GM23338 (cell line): ENCODE results near the gene MRPL24. TPM values are rescaled to one million over a fixed set of nuclear protein-coding genes. Genes with fewer than 3 reads are reported as not detected.
A peak's percentile ranks its signal among the peaks of the same experiment; 100 is the strongest.

ENCODE experiments used
- ATAC-seq: fragments of 200-7000 bp; cut with Tn5 transposase; 3 replicates; pipeline ENCODE4 v1.9.1; 2020
- DNase-seq: peaks from one replicate; pipeline ENCODE4 v3.0.0-alpha.2; 2015; ENCODE audit warnings: low spot score
- H2AFZ ChIP-seq: fragments of 200-600 bp; sonication (generic); 2 replicates; pipeline ENCODE4 v1.8.0; 2016; ENCODE audit warnings: antibody characterized with exemption, mild to moderate bottlenecking, moderate library complexity
- H3F3A ChIP-seq: fragments of 200-600 bp; sonication (generic); replicated peaks from 2 replicates; pipeline ENCODE4 v1.8.0; 2017; ENCODE audit warnings: antibody characterized with exemption, mixed run types, low read depth
- H3K27ac ChIP-seq: fragments of 200-600 bp; sonication (generic); 2 replicates; pipeline ENCODE4 v1.6.1; 2016; ENCODE audit warnings: low read depth
- H3K27me3 ChIP-seq: fragments of 200-600 bp; sonication (generic); 2 replicates; pipeline ENCODE4 v1.8.0; 2016; ENCODE audit warnings: mild to moderate bottlenecking, mixed run types, moderate library complexity; ENCODE audit not compliant: insufficient read depth
- H3K36me3 ChIP-seq: fragments of 200-600 bp; sonication (generic); 2 replicates; pipeline ENCODE4 v1.8.0; 2016; ENCODE audit warnings: mild to moderate bottlenecking; ENCODE audit not compliant: insufficient read depth
- H3K4me1 ChIP-seq: fragments of 200-600 bp; sonication (generic); 2 replicates; pipeline ENCODE4 v1.8.0; 2016; ENCODE audit warnings: mild to moderate bottlenecking, moderate library complexity; ENCODE audit not compliant: insufficient read depth
- H3K4me2 ChIP-seq: fragments of 200-600 bp; sonication (generic); 2 replicates; pipeline ENCODE4 v1.7.1; 2017; ENCODE audit warnings: mixed run types
- H3K4me3 ChIP-seq: fragments of 200-600 bp; sonication (generic); 2 replicates; pipeline ENCODE4 v1.6.1; 2016; ENCODE audit warnings: mixed run types
- H3K79me2 ChIP-seq: fragments of 200-600 bp; sonication (generic); replicated peaks from 2 replicates; pipeline ENCODE4 v1.8.0; 2017; ENCODE audit warnings: mild to moderate bottlenecking; ENCODE audit not compliant: insufficient read depth
- H3K9me2 ChIP-seq: fragments of 200-600 bp; sonication (generic); 2 replicates; pipeline ENCODE4 v1.8.0; 2017; ENCODE audit not compliant: insufficient read depth
- H4K20me1 ChIP-seq: fragments of 200-600 bp; sonication (generic); replicated peaks from 2 replicates; pipeline ENCODE4 v1.8.0; 2017; ENCODE audit warnings: mild to moderate bottlenecking; ENCODE audit not compliant: insufficient read depth
- H3K27ac Mint-ChIP-seq: 2 replicates; pipeline ENCODE4 v1.8.0; 2020; ENCODE audit warnings: inconsistent platforms, mild to moderate bottlenecking, moderate library complexity, mixed read lengths
- H3K27me3 Mint-ChIP-seq: 3 replicates; pipeline ENCODE4 v1.8.0; 2022; ENCODE audit warnings: low read depth, mild to moderate bottlenecking, moderate library complexity, mixed read lengths, inconsistent platforms; ENCODE audit not compliant: insufficient read depth, poor library complexity
- H3K36me3 Mint-ChIP-seq: 3 replicates; pipeline ENCODE4 v1.8.0; 2021; ENCODE audit warnings: low read depth, mild to moderate bottlenecking, inconsistent platforms, moderate library complexity, mixed read lengths
- H3K4me1 Mint-ChIP-seq: 3 replicates; pipeline ENCODE4 v1.8.0; 2020; ENCODE audit warnings: mild to moderate bottlenecking, inconsistent platforms, mixed read lengths
- H3K4me3 Mint-ChIP-seq: 3 replicates; pipeline ENCODE4 v1.8.0; 2021; ENCODE audit warnings: moderate library complexity, mild to moderate bottlenecking, inconsistent platforms, mixed read lengths
- H3K9me3 Mint-ChIP-seq: 3 replicates; pipeline ENCODE4 v1.8.0; 2020; ENCODE audit warnings: moderate library complexity, mild to moderate bottlenecking, inconsistent platforms, mixed read lengths
- EZH2 ChIP-seq: fragments of 200-600 bp; sonication (generic); IDR thresholded peaks from one replicate; pipeline ENCODE4 v1.8.0; 2017; ENCODE audit warnings: antibody characterized with exemption, mild to moderate bottlenecking, low read depth; ENCODE audit not compliant: unreplicated experiment
- JUNB ChIP-seq: IDR thresholded peaks from one replicate; pipeline ENCODE4 v1.6.1; 2016; ENCODE audit warnings: antibody characterized with exemption; ENCODE audit not compliant: unreplicated experiment
- NANOG ChIP-seq: IDR thresholded peaks from 2 replicates; pipeline ENCODE4 v1.6.1; 2016; ENCODE audit warnings: antibody characterized with exemption, borderline replicate concordance
- STAT1 ChIP-seq: IDR thresholded peaks from one replicate; pipeline ENCODE4 v1.6.1; 2016; ENCODE audit warnings: antibody characterized with exemption; ENCODE audit not compliant: unreplicated experiment
- ZNF114 ChIP-seq: fragments of 250-450 bp; sonication (Bioruptor Pico); IDR thresholded peaks from 2 replicates; pipeline ENCODE4 v1.5.0; 2020; ENCODE audit warnings: mild to moderate bottlenecking, moderate library complexity
- ZNF331 ChIP-seq: fragments of 250-450 bp; sonication (Bioruptor Pico); IDR thresholded peaks from 2 replicates; pipeline ENCODE4 v1.5.0; 2020; ENCODE audit warnings: low read depth, mild to moderate bottlenecking, moderate library complexity
- polyA plus RNA-seq: library from polyadenylated mRNA; unstranded; fragments of >200 nt; fragmentation: Nextera tagmentation; extraction: Ambion mirVana; gene quantifications from 2 replicates; pipeline ENCODE4 v1.2.1, GENCODE V29; 2016
- total RNA-seq: library from RNA; depleted of rRNA; stranded (reverse); fragments of >200 nt; shearing (Covaris generic); gene quantifications from 2 replicates; pipeline ENCODE4 v1.2.3, GENCODE V29; 2014
- TF ChIP-seq, protein P1 (sequence below): IDR thresholded peaks from one replicate; pipeline ENCODE4 v1.6.1; 2018; ENCODE audit warnings: antibody characterized with exemption; ENCODE audit not compliant: unreplicated experiment
- TF ChIP-seq, protein P2 (sequence below), 2 experiments: fragments of 200-600 bp in 1 of 2; sonication (generic) in 1 of 2; conservative IDR thresholded peaks; 2 replicates each; pipeline versions ENCODE4 v1.5.1 to v1.6.1; 2016 to 2017; ENCODE audit warnings: antibody characterized with exemption in 2 of 2, low read depth in 2 of 2, mild to moderate bottlenecking in 2 of 2, moderate library complexity in 1 of 2

MRPL24 gene
- total and polyA plus RNA-seq, 2 experiments from 2014 or later, result 18.8 to 45.7 TPM

DNA sequence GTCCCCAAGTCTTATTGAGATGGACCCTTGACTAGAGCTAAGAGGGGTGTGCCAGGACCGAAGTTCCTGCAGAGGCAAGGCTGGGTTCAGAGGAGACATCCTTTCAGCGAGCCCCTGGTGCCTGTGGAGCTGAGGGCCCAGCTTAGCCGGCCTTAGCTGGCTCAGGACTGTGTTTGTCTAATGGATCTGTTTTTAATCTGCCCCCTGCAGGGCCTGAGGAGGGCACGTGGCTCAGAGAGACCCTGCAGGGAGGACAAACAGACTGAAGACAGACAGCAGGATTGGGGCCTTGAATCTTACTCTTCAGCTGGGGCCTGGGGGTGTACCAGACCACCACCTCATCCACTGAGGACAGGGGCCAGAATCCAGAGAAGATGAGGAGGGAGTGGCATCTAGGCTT, 37.1 kb downstream of the MRPL24 start:
- Mint-ChIP-seq H3K27ac (no peak overlapping the region), H3K36me3 (peaks cover 34% of the 10 kb centered on the region)

DNA sequence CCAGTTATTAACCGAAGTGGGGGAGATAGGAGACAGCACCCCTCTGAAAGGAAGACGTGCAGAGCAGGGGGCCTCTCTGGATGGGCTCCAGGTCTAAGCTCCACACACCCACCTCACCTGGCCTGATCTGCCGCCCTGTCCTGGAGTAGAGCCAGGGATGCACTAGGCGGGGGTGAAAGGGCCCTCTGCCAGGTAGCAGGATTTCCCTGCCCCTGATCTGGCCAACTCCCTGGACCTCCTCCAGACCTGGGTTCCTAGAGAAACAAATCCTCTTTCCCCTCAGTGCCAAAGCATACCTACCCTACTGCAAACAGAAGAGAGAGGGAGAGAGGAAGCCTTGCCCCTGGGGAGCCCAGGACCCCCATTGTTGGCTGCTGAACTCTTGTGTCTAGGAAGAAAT, 37.6 kb downstream of the MRPL24 start:
- H3K27me3 Mint-ChIP-seq, result peaks cover 30% of the 10 kb centered on the region
- no peak for ATAC-seq
- DNase-seq, result no peak
- TF ChIP-seq, protein P1, sequence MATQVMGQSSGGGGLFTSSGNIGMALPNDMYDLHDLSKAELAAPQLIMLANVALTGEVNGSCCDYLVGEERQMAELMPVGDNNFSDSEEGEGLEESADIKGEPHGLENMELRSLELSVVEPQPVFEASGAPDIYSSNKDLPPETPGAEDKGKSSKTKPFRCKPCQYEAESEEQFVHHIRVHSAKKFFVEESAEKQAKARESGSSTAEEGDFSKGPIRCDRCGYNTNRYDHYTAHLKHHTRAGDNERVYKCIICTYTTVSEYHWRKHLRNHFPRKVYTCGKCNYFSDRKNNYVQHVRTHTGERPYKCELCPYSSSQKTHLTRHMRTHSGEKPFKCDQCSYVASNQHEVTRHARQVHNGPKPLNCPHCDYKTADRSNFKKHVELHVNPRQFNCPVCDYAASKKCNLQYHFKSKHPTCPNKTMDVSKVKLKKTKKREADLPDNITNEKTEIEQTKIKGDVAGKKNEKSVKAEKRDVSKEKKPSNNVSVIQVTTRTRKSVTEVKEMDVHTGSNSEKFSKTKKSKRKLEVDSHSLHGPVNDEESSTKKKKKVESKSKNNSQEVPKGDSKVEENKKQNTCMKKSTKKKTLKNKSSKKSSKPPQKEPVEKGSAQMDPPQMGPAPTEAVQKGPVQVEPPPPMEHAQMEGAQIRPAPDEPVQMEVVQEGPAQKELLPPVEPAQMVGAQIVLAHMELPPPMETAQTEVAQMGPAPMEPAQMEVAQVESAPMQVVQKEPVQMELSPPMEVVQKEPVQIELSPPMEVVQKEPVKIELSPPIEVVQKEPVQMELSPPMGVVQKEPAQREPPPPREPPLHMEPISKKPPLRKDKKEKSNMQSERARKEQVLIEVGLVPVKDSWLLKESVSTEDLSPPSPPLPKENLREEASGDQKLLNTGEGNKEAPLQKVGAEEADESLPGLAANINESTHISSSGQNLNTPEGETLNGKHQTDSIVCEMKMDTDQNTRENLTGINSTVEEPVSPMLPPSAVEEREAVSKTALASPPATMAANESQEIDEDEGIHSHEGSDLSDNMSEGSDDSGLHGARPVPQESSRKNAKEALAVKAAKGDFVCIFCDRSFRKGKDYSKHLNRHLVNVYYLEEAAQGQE, result no peak
- TF ChIP-seq ZNF331 (CRISPR knock-in tag) (no peak), STAT1 (no peak), EZH2 (no peak)
- Histone ChIP-seq H2AFZ (no peak overlapping the region), H3K4me3 (peak overlapping the region; percentile 67; the same call in 1 of the 2 replicates), H4K20me1 (no peaks in the 10 kb centered on the region; the same call in 1 of the 2 replicates), H3K9me2 (no peaks in the 10 kb centered on the region), H3K36me3 (no peaks in the 10 kb centered on the region; the same call in 1 of the 2 replicates), H3K4me2 (peak overlapping the region; percentile 92), H3K27me3 (peaks cover 27% of the 10 kb centered on the region), H3K79me2 (peaks cover 13% of the 10 kb centered on the region), H3K27ac (no peak overlapping the region), H3F3A (peaks cover 22% of the 10 kb centered on the region), H3K4me1 (peaks cover 35% of the 10 kb centered on the region)
- H3K27ac Mint-ChIP-seq, result no peak overlapping the region
- H3K36me3 Mint-ChIP-seq, result peaks cover 38% of the 10 kb centered on the region
- H3K4me3 Mint-ChIP-seq, result peak overlapping the region; percentile 83
- H3K4me1 Mint-ChIP-seq, result peaks cover 36% of the 10 kb centered on the region
- H3K9me3 Mint-ChIP-seq, result no peaks in the 10 kb centered on the region; the same call in 2 of the 3 replicates

More for the DNA sequence above, 37.1 kb downstream of the MRPL24 start:
- no peaks in the 10 kb centered on the region; the same call in 1 of the 2 replicates for H4K20me1 ChIP-seq
- H3K27me3 ChIP-seq, result peaks cover 27% of the 10 kb centered on the region
- peak overlapping the region; percentile 67 for H3K4me3 ChIP-seq
- Mint-ChIP-seq H3K27me3 (peaks cover 31% of the 10 kb centered on the region), H3K4me3 (peak overlapping the region; percentile 83), H3K9me3 (no peaks in the 10 kb centered on the region; the same call in 2 of the 3 replicates), H3K4me1 (peaks cover 40% of the 10 kb centered on the region)
- peaks cover 22% of the 10 kb centered on the region for H3F3A ChIP-seq
- H3K27ac ChIP-seq, result no peak overlapping the region
- peak overlapping the region; percentile 92 for H3K4me2 ChIP-seq
- ATAC-seq, result peak; percentile 1
- no peak overlapping the region for H2AFZ ChIP-seq
- DNase-seq, result no peak
- H3K9me2 ChIP-seq, result no peaks in the 10 kb centered on the region
- H3K36me3 ChIP-seq, result no peaks in the 10 kb centered on the region; the same call in 1 of the 2 replicates
- H3K79me2 ChIP-seq, result peaks cover 13% of the 10 kb centered on the region
- TF ChIP-seq, protein P1, result no peak
- TF ChIP-seq, protein P2, sequence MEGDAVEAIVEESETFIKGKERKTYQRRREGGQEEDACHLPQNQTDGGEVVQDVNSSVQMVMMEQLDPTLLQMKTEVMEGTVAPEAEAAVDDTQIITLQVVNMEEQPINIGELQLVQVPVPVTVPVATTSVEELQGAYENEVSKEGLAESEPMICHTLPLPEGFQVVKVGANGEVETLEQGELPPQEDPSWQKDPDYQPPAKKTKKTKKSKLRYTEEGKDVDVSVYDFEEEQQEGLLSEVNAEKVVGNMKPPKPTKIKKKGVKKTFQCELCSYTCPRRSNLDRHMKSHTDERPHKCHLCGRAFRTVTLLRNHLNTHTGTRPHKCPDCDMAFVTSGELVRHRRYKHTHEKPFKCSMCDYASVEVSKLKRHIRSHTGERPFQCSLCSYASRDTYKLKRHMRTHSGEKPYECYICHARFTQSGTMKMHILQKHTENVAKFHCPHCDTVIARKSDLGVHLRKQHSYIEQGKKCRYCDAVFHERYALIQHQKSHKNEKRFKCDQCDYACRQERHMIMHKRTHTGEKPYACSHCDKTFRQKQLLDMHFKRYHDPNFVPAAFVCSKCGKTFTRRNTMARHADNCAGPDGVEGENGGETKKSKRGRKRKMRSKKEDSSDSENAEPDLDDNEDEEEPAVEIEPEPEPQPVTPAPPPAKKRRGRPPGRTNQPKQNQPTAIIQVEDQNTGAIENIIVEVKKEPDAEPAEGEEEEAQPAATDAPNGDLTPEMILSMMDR (conservative IDR thresholded peaks at IDR 0.05; ENCODE audit: low read depth in 2 of 2), result 0 out of 4 replicates have a peak, but pooled peaks of 1 of the 2 experiments have one; percentile 4
- TF ChIP-seq ZNF114, result no peak
- no peak for TF ChIP-seq STAT1
- TF ChIP-seq ZNF331 (CRISPR knock-in tag), result no peak
- no peak for TF ChIP-seq JUNB
- TF ChIP-seq NANOG, result no peak
- peaks cover 39% of the 10 kb centered on the region for H3K4me1 ChIP-seq
